ENCODE results near the gene HSF4.

DNA sequence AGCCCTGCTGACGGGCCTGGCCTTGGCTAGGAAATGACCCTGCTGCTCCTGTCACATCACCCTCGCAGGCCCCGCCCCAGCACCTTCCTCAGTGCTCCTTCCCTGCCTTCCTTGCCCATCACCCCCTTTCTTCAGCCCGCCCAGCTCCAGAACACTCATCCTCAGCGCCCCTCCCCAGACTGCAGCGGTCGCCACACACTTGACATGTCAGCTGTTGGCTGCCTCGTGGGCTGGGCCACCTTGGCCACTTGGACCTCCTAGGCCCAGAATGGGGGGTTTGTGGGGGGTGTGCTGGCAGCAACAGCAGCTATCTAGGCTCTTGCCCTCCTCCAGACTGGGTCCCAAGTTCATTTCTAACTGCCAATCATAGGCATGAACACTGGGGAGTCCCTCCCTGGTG is 45.0 kb downstream of the HSF4 start:
- no peak for TF ChIP-seq EZH2phosphoT487 (IDR thresholded peaks at IDR 0.05; ENCODE audit: borderline replicate concordance, low read depth, low read length)
- TF ChIP-seq, protein P1, sequence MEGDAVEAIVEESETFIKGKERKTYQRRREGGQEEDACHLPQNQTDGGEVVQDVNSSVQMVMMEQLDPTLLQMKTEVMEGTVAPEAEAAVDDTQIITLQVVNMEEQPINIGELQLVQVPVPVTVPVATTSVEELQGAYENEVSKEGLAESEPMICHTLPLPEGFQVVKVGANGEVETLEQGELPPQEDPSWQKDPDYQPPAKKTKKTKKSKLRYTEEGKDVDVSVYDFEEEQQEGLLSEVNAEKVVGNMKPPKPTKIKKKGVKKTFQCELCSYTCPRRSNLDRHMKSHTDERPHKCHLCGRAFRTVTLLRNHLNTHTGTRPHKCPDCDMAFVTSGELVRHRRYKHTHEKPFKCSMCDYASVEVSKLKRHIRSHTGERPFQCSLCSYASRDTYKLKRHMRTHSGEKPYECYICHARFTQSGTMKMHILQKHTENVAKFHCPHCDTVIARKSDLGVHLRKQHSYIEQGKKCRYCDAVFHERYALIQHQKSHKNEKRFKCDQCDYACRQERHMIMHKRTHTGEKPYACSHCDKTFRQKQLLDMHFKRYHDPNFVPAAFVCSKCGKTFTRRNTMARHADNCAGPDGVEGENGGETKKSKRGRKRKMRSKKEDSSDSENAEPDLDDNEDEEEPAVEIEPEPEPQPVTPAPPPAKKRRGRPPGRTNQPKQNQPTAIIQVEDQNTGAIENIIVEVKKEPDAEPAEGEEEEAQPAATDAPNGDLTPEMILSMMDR (conservative IDR thresholded peaks at IDR 0.05; ENCODE audit: low read length), result no peak
